Measurements from ENCODE around the gene FAM174C.
A peak's percentile ranks its signal among the peaks of the same experiment; 100 is the strongest.

The FAM174C gene

GRCh38 chr19:1273263-1274041, 1.9 kb upstream of the FAM174C start:
- DNase-seq: no peak

- no peak for DNase-seq
Measured at GRCh38 chr19:1274081-1274851, 1.1 kb upstream of the FAM174C start.

- DNase-seq: no peak
Measured at GRCh38 chr19:1274852-1275259, 474 bp upstream of the FAM174C start.

- no peak for DNase-seq
Measured at GRCh38 chr19:1275976-1276627, 772 bp downstream of the FAM174C start.

- no peak for DNase-seq
Measured at GRCh38 chr19:1276628-1277022, 1.3 kb downstream of the FAM174C start.

- no peak for DNase-seq
Measured at GRCh38 chr19:1277061-1277460, 1.7 kb downstream of the FAM174C start.

GRCh38 chr19:1278074-1278473, 2.7 kb downstream of the FAM174C start:
- DNase-seq: no peak

GRCh38 chr19:1278713-1279660, 3.7 kb downstream of the FAM174C start:
- DNase-seq: no peak

GRCh38 chr19:1279782-1280341, 4.5 kb downstream of the FAM174C start:
- peak; percentile 74 for DNase-seq

- DNase-seq: no peak
Measured at GRCh38 chr19:1280636-1281568, 5.6 kb downstream of the FAM174C start.

GRCh38 chr19:1281569-1282287, 6.4 kb downstream of the FAM174C start:
- DNase-seq: no peak

- DNase-seq: no peak
Measured at GRCh38 chr19:1282588-1283206, 7.4 kb downstream of the FAM174C start.

- no peak for DNase-seq
Measured at GRCh38 chr19:1283207-1283916, 8.0 kb downstream of the FAM174C start.

GRCh38 chr19:1283917-1284292, 8.6 kb downstream of the FAM174C start:
- DNase-seq: no peak

GRCh38 chr19:1284293-1284978, 9.1 kb downstream of the FAM174C start:
- no peak for DNase-seq

GRCh38 chr19:1284979-1285736, 9.8 kb downstream of the FAM174C start:
- peak; percentile 56 for DNase-seq

GRCh38 chr19:1285737-1286360, 10.5 kb downstream of the FAM174C start, which contains the start of gene EFNA2:
Gene EFNA2 (plus strand): TSS chr19:1285873. CDS start chr19:1286169, 296 bp downstream.
- no peak for DNase-seq
